ENCODE data around the gene PARD6G. TPM values are rescaled to one million over a fixed set of nuclear protein-coding genes. Genes with fewer than 3 reads are reported as not detected.
A peak's percentile ranks its signal among the peaks of the same experiment; 100 is the strongest.

Gene PARD6G
- total and polyA plus RNA-seq, 2 of the 8 experiments (the other 6 are each of a cell fraction or from before 2014, with no cell fraction given), result 11.3 to 17.9 TPM

- H3K79me1 ChIP-seq (ENCODE audit: low read depth, low read length), result peaks cover 8% of the 10 kb centered on the region
- CTCF ChIA-PET (ENCODE audit: partially characterized antibody), result interaction anchor here (0.6 to 3.1 kb wide), 5 partner anchors 13 to 168 kb away, joined by 3 to 9 read pairs (median 4); partner anchors contain the start of gene RBFA
- H3K27ac ChIP-seq (ENCODE audit: low read depth, low read length), result no peak overlapping the region
- no peak overlapping the region for H2AFZ ChIP-seq (ENCODE audit: low read length)
- H2BK15ac ChIP-seq (ENCODE audit: low read length), result no peak overlapping the region
- no peak overlapping the region for H4K5ac ChIP-seq (ENCODE audit: insufficient read length, low read depth, low read length)
- DNase-seq (ENCODE audit: low read depth in 1 of 2, low spot score in 2 of 2) (no peak), FAIRE-seq (no peak)
- H2BK20ac ChIP-seq (ENCODE audit: low read length), result no peak overlapping the region
- no peak overlapping the region for H2BK5ac ChIP-seq (ENCODE audit: low read depth, low read length)
- H4K20me1 ChIP-seq (replicated peaks in 1 of 2; ENCODE audit: control insufficient read depth in 1 of 2, insufficient read depth in 2 of 2, low read length in 2 of 2), result peaks cover 18 to 32% of the 10 kb centered on the region in 2 experiments
- no peak overlapping the region for H3K14ac ChIP-seq (ENCODE audit: insufficient read length)
- 0 out of 8 replicates have a peak overlapping the region, but pooled peaks of 1 of the 4 experiments have one; percentile 4 for H3K4me3 ChIP-seq (ENCODE audit: extremely low read depth in 1 of 4, insufficient read depth in 2 of 4, low read depth in 3 of 4, low read length in 4 of 4)
- WGBS, 2 experiments (ENCODE audit: extremely low coverage in 1 of 2, insufficient coverage in 1 of 2, insufficient read length in 1 of 2, insufficient replicate concordance in 2 of 2, low coverage in 1 of 2, low lambda C conversion rate in 2 of 2, missing lambda C conversion rate in 1 of 2), result 85% methylated on average over 1 of the region's 1 CpG; no CpG with 5 or more reads in 1 of the 2 experiments
- H3K56ac ChIP-seq (replicated peaks; ENCODE audit: insufficient read length, low read depth, low read length), result no peak overlapping the region
- H3K23me2 ChIP-seq (ENCODE audit: low read depth, low read length), result peaks cover 4% of the 10 kb centered on the region; the same call in 1 of the 2 replicates
- H2BK12ac ChIP-seq (ENCODE audit: low read depth, low read length), result no peak overlapping the region
- peaks cover 47 to 81% of the 10 kb centered on the region in 2 experiments for H3K79me2 ChIP-seq (ENCODE audit: control insufficient read depth in 1 of 2, insufficient read depth in 2 of 2, low read length in 2 of 2)
- H4K8ac ChIP-seq (ENCODE audit: extremely low read depth, insufficient read depth, low read length), result no peak overlapping the region
- H3K27me3 ChIP-seq (replicated peaks in 1 of 4; ENCODE audit: control insufficient read depth in 3 of 4, extremely low read depth in 1 of 4, insufficient read depth in 3 of 4, low read length in 3 of 4), result no peaks in the 10 kb centered on the region
- H2AK5ac ChIP-seq (ENCODE audit: low read depth, low read length), result no peak overlapping the region
- no peak overlapping the region for H3K23ac ChIP-seq (ENCODE audit: insufficient read length)
- no peak overlapping the region for H4K91ac ChIP-seq (replicated peaks; ENCODE audit: insufficient read length, low read length)
- H3K18ac ChIP-seq (ENCODE audit: extremely low read depth, low read length), result no peak overlapping the region
- H3K9me3 ChIP-seq (ENCODE audit: insufficient read depth in 2 of 2, low read depth in 1 of 2, low read length in 1 of 2), result no peaks in the 10 kb centered on the region; a peak in 1 of 4 replicates
- H3K4me2 ChIP-seq (ENCODE audit: insufficient read depth in 1 of 2, low read depth in 2 of 2, low read length in 2 of 2), result peak overlapping the region in 1 of 2 experiments; percentile 48; a peak in 2 of 4 replicates
- no peak overlapping the region for H2BK120ac ChIP-seq (replicated peaks; ENCODE audit: low read depth, low read length)
- H3K4me1 ChIP-seq (replicated peaks in 1 of 4; ENCODE audit: control insufficient read depth in 3 of 4, insufficient read depth in 4 of 4, low read length in 3 of 4), result peaks cover 0 to 15% (median 12%) of the 10 kb centered on the region in 4 experiments; a peak in 6 of 7 replicates
- no peak overlapping the region for H3K4ac ChIP-seq (replicated peaks; ENCODE audit: insufficient read length, low read depth, low read length)
- 0 out of 7 replicates have a peak overlapping the region, but pooled peaks of 1 of the 4 experiments have one; percentile 5 for H3K9ac ChIP-seq (replicated peaks in 1 of 4; ENCODE audit: extremely low read depth in 1 of 4, low read depth in 3 of 4, low read length in 3 of 4)
- POLR2A ChIA-PET (ENCODE audit: partially characterized antibody), result interaction anchor here (0.9 to 1.9 kb wide), 6 partner anchors 10 to 79 kb away, joined by 3 to 8 read pairs (median 4); partner anchors contain the start of gene RBFA
- peaks cover 0 to 13% (median 0%) of the 10 kb centered on the region in 4 experiments; a peak in 2 of 8 replicates for H3K36me3 ChIP-seq (ENCODE audit: control insufficient read depth in 2 of 4, insufficient read depth in 4 of 4, low read length in 3 of 4)
- TF ChIP-seq EP300 (IDR thresholded peaks at IDR 0.05; ENCODE audit: borderline replicate concordance in 1 of 2, low read depth in 2 of 2, low read length in 2 of 2) (no peak), GTF2F1 (IDR thresholded peaks at IDR 0.05; ENCODE audit: borderline replicate concordance, low read depth, low read length) (no peak), KDM1A (IDR thresholded peaks at IDR 0.05; ENCODE audit: borderline replicate concordance, low read length) (no peak), CTBP2 (IDR thresholded peaks at IDR 0.05; ENCODE audit: borderline replicate concordance, insufficient read depth, insufficient read length, low read length) (no peak)
These were observed 134.6 kb downstream of the PARD6G start for GRCh38 chr18:80112624-80113248.

Measured in H1 (cell line).